ENCODE measurements around the gene ITGB6.

DNA sequence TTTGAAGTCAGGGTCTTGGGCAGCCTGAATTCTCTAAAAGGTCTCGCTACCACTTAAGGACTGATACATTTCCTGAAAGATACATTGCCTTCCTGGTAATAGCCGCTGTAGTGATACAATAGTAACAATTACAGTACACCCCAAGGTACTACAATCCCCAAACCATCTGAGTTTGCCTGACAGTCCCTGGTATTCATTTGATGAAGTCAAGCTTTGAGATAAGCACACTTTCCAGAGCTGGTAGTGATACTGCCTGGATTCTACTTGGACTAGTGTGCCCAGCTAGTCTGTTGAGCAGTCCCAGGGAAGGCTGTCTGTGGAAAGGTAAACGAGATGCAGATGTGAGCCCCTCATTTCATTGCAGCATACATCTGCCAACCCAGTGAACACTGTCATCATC lies 24.4 kb upstream of the ITGB6 start:
- TF ChIP-seq, protein P1, sequence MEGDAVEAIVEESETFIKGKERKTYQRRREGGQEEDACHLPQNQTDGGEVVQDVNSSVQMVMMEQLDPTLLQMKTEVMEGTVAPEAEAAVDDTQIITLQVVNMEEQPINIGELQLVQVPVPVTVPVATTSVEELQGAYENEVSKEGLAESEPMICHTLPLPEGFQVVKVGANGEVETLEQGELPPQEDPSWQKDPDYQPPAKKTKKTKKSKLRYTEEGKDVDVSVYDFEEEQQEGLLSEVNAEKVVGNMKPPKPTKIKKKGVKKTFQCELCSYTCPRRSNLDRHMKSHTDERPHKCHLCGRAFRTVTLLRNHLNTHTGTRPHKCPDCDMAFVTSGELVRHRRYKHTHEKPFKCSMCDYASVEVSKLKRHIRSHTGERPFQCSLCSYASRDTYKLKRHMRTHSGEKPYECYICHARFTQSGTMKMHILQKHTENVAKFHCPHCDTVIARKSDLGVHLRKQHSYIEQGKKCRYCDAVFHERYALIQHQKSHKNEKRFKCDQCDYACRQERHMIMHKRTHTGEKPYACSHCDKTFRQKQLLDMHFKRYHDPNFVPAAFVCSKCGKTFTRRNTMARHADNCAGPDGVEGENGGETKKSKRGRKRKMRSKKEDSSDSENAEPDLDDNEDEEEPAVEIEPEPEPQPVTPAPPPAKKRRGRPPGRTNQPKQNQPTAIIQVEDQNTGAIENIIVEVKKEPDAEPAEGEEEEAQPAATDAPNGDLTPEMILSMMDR (IDR thresholded peaks at IDR 0.05) = no peak
- no peak for TF ChIP-seq POLR2A (IDR thresholded peaks at IDR 0.05)
- no peak for TF ChIP-seq POLR2AphosphoS5 (IDR thresholded peaks at IDR 0.05)
